NCI-H1930 (cell line): ENCODE measurements around the gene DOCK6.

ENCODE experiments used
- DNase-seq, 2 experiments: peaks; one replicate each; lab custom pipeline; 2025; lab: John Stamatoyannopoulos, UW

DOCK6 gene

GRCh38 chr19:11278670-11279069, 16.3 kb upstream of the DOCK6 start:
- DNase-seq: no peak

- DNase-seq: no peak
These were observed 12.3 kb upstream of the DOCK6 start for GRCh38 chr19:11274533-11275086.

GRCh38 chr19:11273989-11274388, 11.7 kb upstream of the DOCK6 start:
- no peak for DNase-seq

GRCh38 chr19:11273296-11273695, 11.0 kb upstream of the DOCK6 start:
- no peak for DNase-seq

GRCh38 chr19:11269408-11269807, 7.1 kb upstream of the DOCK6 start:
- no peak for DNase-seq

GRCh38 chr19:11268783-11269267, 6.5 kb upstream of the DOCK6 start:
- no peak for DNase-seq

GRCh38 chr19:11267316-11268085, 5.2 kb upstream of the DOCK6 start:
- no peak for DNase-seq

- no peak for DNase-seq
These were observed 3.5 kb upstream of the DOCK6 start for GRCh38 chr19:11265785-11266236.

GRCh38 chr19:11265177-11265784, 3.0 kb upstream of the DOCK6 start:
- no peak for DNase-seq

GRCh38 chr19:11264452-11265176, 2.3 kb upstream of the DOCK6 start:
- DNase-seq: no peak

GRCh38 chr19:11263726-11264125, 1.4 kb upstream of the DOCK6 start:
- no peak for DNase-seq

- DNase-seq: no peak
These were observed 823 bp downstream of the DOCK6 start for GRCh38 chr19:11261431-11261970.

GRCh38 chr19:11260996-11261395, 1.3 kb downstream of the DOCK6 start:
- no peak for DNase-seq

GRCh38 chr19:11257846-11258380, 4.4 kb downstream of the DOCK6 start:
- DNase-seq: no peak

GRCh38 chr19:11256189-11256588, 6.1 kb downstream of the DOCK6 start:
- no peak for DNase-seq

- no peak for DNase-seq
These were observed 7.7 kb downstream of the DOCK6 start for GRCh38 chr19:11254666-11255065.

GRCh38 chr19:11252665-11253355, 9.5 kb downstream of the DOCK6 start:
- DNase-seq: no peak

GRCh38 chr19:11251650-11252314, 10.5 kb downstream of the DOCK6 start:
- no peak for DNase-seq

GRCh38 chr19:11251217-11251616, 11.1 kb downstream of the DOCK6 start:
- DNase-seq: no peak

- no peak for DNase-seq
These were observed 13.5 kb downstream of the DOCK6 start for GRCh38 chr19:11248852-11249251.

GRCh38 chr19:11247934-11248333, 14.4 kb downstream of the DOCK6 start:
- no peak for DNase-seq
